GM12873 (cell line): ENCODE results near the gene INPP4B.

ENCODE experiments used
- CTCF ChIP-seq: IDR thresholded peaks from 2 replicates; pipeline ENCODE4 v1.5.1; 2012; ENCODE audit warnings: low read depth, mild to moderate bottlenecking, moderate library complexity, low read length, control low read depth; ENCODE audit not compliant: insufficient read depth; ENCODE audit errors: missing control alignments

INPP4B gene

DNA sequence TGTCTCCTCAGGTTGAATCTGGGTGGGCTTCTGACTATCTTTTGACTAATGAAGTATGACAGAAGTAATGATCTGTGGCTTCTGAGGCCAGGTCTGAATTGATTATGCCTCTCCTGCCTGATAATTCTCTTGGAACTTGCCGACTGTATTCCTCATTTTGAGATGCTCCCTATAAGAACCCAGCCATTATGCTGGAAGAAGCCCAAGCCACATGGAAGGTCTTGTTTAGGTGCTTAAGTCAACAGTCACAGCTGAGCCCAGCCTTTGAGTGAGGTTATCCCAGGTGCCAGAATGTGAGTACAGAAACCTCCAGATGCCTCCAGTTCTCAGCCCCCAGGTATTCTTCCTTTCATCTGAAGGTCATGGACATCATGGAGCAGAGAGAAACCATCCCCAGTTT lies 753.2 kb downstream of the INPP4B start:
- no peak for TF ChIP-seq CTCF

DNA sequence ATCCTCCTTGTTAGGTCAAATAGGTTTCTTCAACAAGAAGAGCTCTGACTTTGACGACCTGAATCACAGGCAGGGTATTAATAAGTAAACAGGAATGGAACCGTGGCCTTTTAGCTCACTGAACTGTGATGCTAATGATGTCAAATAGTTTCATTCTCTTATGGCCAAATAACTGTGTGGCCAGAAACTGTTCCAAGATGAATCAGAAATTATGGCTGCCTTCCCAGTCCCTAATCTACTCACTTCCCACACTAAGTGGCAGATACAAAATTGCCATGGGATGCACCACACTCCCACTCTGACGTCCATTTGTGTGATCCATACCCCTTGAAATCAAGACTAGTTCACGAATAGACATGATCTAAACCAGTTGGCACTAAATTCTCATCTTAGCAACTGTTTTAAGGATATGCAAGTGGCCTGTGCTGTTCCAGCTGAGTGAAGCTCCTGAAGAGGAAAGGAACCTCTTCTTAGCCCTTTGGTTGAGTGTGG lies 754.4 kb downstream of the INPP4B start:
- no peak for TF ChIP-seq CTCF

DNA sequence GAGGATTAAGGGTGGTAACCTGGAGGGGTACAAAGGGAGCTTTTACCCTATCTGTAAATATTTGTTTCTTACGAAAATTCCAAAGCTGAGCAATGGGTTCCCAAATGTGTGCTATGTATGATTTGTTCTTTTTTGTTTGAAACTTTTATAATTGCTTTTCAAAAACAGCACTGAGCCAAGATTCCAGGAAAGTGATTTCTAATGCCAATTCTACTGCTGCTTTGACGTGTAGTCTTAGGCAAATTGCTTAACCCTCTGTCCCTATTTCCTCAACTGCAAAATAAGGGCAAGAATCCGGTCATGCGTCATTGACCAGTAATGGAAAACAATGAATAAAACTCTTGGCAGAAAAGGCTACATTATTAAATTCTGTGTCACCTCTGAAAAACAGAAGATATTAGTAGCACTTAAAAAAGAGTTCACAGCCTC lies 755.0 kb downstream of the INPP4B start:
- TF ChIP-seq CTCF = no peak

DNA sequence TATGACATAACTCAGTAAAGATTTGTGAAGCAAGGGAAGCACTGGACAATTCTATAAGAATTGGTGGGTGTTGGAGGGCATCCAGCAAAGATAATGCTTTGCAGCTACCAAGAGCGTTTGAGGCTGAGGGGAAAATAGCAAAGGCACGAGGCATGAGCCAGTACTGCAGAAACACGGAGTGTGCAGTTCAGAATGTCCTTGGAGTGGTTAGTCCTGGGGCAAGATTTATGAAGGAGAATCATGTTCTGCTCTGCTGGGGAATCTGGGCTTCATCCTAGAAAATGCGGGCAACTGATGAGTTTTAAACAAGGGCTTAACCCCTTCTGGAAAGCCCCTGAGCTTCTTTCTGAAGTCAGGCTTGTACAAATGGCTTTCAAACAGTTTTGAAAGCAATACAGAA lies 757.2 kb downstream of the INPP4B start:
- TF ChIP-seq CTCF = no peak

- no peak for TF ChIP-seq CTCF
Observed at GRCh38 chr4:142085513-142086292, 760.4 kb downstream of the INPP4B start.

GRCh38 chr4:142083264-142083663 lies 762.8 kb downstream of the INPP4B start:
- no peak for TF ChIP-seq CTCF

- TF ChIP-seq CTCF = no peak
Observed at GRCh38 chr4:142081025-142081424, 765.1 kb downstream of the INPP4B start.
